Endothelial cell of umbilical vein (primary cell): ENCODE results near the gene AVPR2. TPM values are rescaled to one million over a fixed set of nuclear protein-coding genes. Genes with fewer than 3 reads are reported as not detected.
A peak's percentile ranks its signal among the peaks of the same experiment; 100 is the strongest.

Experiments used
- BruUV-seq: library from RNA; stranded (reverse); fragments of 400-500 nt; replicated peaks from 2 replicates; lab custom pipeline; 2021; lab: Mats Ljungman, UMichigan
- CTCF ChIA-PET: fragments of 300-600, 350-600 bp; sonication (Branson Sonifier 250); formaldehyde crosslinking; loops from one replicate; lab custom pipeline; 2021; ENCODE audit warnings: antibody characterized with exemption, inconsistent platforms; lab: Charles Lee
- POLR2A ChIA-PET: fragments of 300-600, 350-600 bp; sonication (Branson Sonifier 250); formaldehyde crosslinking; loops from one replicate; lab custom pipeline; 2021; ENCODE audit warnings: antibody characterized with exemption, inconsistent platforms; lab: Charles Lee
- DNase-seq: peaks from one replicate; pipeline ENCODE4 v3.0.0-alpha.2; 2011; ENCODE audit warnings: low read depth, low spot score
- FAIRE-seq: peaks from 2 replicates; lab custom pipeline; 2011; peaks lifted over from hg19 to GRCh38; lab: Jason Lieb, UNC
- H2AFZ ChIP-seq: 2 replicates; pipeline ENCODE4 v1.6.0; 2012; ENCODE audit warnings: low read depth, low read length, control low read depth, inconsistent platforms
- H3K27ac ChIP-seq: 2 replicates; pipeline ENCODE4 v1.5.1; 2011; ENCODE audit warnings: low read depth, mild to moderate bottlenecking, control low read depth, low read length, moderate library complexity; ENCODE audit not compliant: insufficient read depth
- H3K27me3 ChIP-seq, 2 experiments: 2 replicates each; pipeline versions ENCODE4 v1.6.0 to v1.6.1; 2011; ENCODE audit warnings: low read length in 2 of 2, mixed read lengths in 1 of 2; ENCODE audit not compliant: control insufficient read depth in 2 of 2, insufficient read depth in 2 of 2
- H3K36me3 ChIP-seq, 2 experiments: 2 replicates in 1 of 2; 3 replicates in 1 of 2; pipeline ENCODE4 v1.5.1; 2011; ENCODE audit warnings: low read length in 2 of 2, mild to moderate bottlenecking in 1 of 2, moderate library complexity in 1 of 2; ENCODE audit not compliant: control insufficient read depth in 2 of 2, insufficient read depth in 2 of 2; ENCODE audit errors: extremely low read depth in 1 of 2
- H3K4me1 ChIP-seq: 3 replicates; pipeline ENCODE4 v1.5.1; 2011; ENCODE audit warnings: mild to moderate bottlenecking, low read length; ENCODE audit not compliant: control insufficient read depth, insufficient read depth; ENCODE audit errors: extremely low read depth
- H3K4me2 ChIP-seq: 2 replicates; pipeline ENCODE4 v1.6.1; 2011; ENCODE audit warnings: low read length, control low read depth, mixed read lengths; ENCODE audit not compliant: insufficient read depth
- H3K4me3 ChIP-seq, 3 experiments: fragments of 200-600 bp in 1 of 3; sonication (generic), shearing (Covaris generic) in 1 of 3; replicated peaks in 1 of 3; 2 replicates each; pipeline ENCODE4 v1.5.1; 2011 to 2016; ENCODE audit warnings: control low read depth in 3 of 3, low read length in 3 of 3, mild to moderate bottlenecking in 2 of 3, inconsistent platforms in 1 of 3, low read depth in 1 of 3, moderate library complexity in 1 of 3; ENCODE audit not compliant: insufficient read depth in 1 of 3
- H3K79me2 ChIP-seq: 2 replicates; pipeline ENCODE4 v1.6.0; 2012; ENCODE audit warnings: low read length, inconsistent platforms; ENCODE audit not compliant: control insufficient read depth, insufficient read depth
- H3K9ac ChIP-seq: replicated peaks from 2 replicates; pipeline ENCODE3; 2011; ENCODE audit warnings: low read length, control low read depth; ENCODE audit not compliant: insufficient read depth; ENCODE audit errors: extremely low read depth
- H3K9me1 ChIP-seq: replicated peaks from 3 replicates; pipeline ENCODE4 v1.6.0; 2011; ENCODE audit warnings: mild to moderate bottlenecking, low read length; ENCODE audit not compliant: control insufficient read depth, insufficient read depth; ENCODE audit errors: extremely low read depth
- H3K9me3 ChIP-seq: replicated peaks from 2 replicates; pipeline ENCODE4 v1.5.1; 2012; ENCODE audit warnings: low read length, inconsistent platforms; ENCODE audit not compliant: control insufficient read depth, insufficient read depth
- H4K20me1 ChIP-seq: replicated peaks from 2 replicates; pipeline ENCODE3; 2011; ENCODE audit warnings: mild to moderate bottlenecking, low read length; ENCODE audit not compliant: control insufficient read depth, insufficient read depth; ENCODE audit errors: extremely low read depth
- FOS ChIP-seq: IDR thresholded peaks from 2 replicates; pipeline ENCODE4 v1.6.1; 2011; ENCODE audit warnings: mild to moderate bottlenecking, low read length, moderate library complexity, borderline replicate concordance; ENCODE audit not compliant: insufficient read depth
- GATA2 ChIP-seq: IDR thresholded peaks from 2 replicates; pipeline ENCODE4 v1.7.0; 2011; ENCODE audit warnings: low read depth, mild to moderate bottlenecking, moderate library complexity, mixed read lengths, low read length; ENCODE audit not compliant: insufficient read length, insufficient read depth
- MYC ChIP-seq: IDR thresholded peaks from one replicate; pipeline ENCODE4 v1.6.1; 2011; ENCODE audit warnings: mild to moderate bottlenecking, low read depth, low read length
- POLR2AphosphoS5 ChIP-seq: IDR thresholded peaks from 2 replicates; pipeline ENCODE4 v1.6.1; 2012; ENCODE audit warnings: low read depth, mild to moderate bottlenecking, control low read depth, low read length, moderate library complexity; ENCODE audit not compliant: insufficient read depth
- dilution Hi-C: fragments of 300-500 bp; cut with MboI; formaldehyde crosslinking; loops from one replicate; pipeline ENCODE4 v1.15.0; 2019; ENCODE audit warnings: low sequenced_read_pairs; ENCODE audit not compliant: extremely low pct_ligation_motif_present
- intact Hi-C: fragments of 100-400 bp; cut with micrococcal nuclease; formaldehyde crosslinking; loops from one replicate; pipeline ENCODE4 v1.10.0; 2022
- polyA plus RNA-seq, 4 experiments: library from polyadenylated mRNA; depleted of rRNA in 3 of 4; stranded (reverse) in 3 of 4; unstranded in 1 of 4; fragments of >200 nt; gene quantifications; 2 replicates each; pipeline versions ENCODE4 v1.2.1 to v1.2.3, GENCODE V29; 2011 to 2012; ENCODE audit warnings: missing spikeins in 1 of 4
- total RNA-seq: library from RNA; stranded (reverse); gene quantifications from 2 replicates; pipeline ENCODE4 v1.2.3, GENCODE V29; 2021
- TF ChIP-seq, protein P1 (sequence below), 2 donors: IDR thresholded peaks; 1 replicate in 1 of 2; 2 replicates in 1 of 2; pipeline ENCODE4 v1.5.1; 2011; ENCODE audit warnings: low read length in 2 of 2, mild to moderate bottlenecking in 2 of 2, moderate library complexity in 2 of 2, control low read depth in 1 of 2, inconsistent platforms in 1 of 2, low read depth in 1 of 2; ENCODE audit not compliant: insufficient read depth in 1 of 2; ENCODE audit errors: extremely low read depth in 1 of 2
- TF ChIP-seq, protein P2 (sequence below): IDR thresholded peaks from 2 replicates; pipeline ENCODE4 v1.6.1; 2011; ENCODE audit not compliant: insufficient read depth, insufficient read length

The AVPR2 gene
- total and polyA plus RNA-seq, 2 donors (not counting 3 experiments of a cell fraction or from before 2014, with no cell fraction given) = not detected

DNA sequence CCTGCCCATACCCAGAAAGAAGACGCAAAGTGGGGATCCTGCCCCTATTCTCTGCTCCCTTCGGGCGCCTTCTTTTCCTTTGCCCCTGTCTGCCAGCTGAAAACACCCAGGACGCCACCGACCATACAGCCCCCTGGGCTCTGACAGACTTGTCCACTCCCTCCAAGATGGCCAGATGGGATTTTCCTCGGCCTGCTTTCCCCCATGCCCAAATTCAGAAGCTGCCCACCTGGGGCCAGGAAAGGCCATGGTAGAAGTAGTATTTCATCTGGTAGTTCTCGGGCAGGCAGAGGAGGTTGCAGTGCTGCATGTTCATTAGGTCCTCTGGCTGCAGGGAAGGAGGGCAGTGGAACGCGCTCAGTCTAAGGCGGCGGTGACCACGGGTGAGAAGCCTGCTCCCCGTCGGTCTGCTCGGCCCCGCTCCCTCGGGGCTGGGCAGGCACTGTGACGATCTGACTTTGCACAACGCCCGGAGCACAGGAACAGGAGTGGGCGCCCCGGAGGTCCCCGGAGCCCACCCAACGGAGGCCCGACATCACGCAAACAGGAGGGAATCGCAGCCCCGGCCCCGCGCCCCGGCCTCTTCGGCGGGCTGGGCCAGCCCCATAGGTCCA lies 29.8 kb downstream of the AVPR2 start:
- no peak for TF ChIP-seq FOS
- no peak for TF ChIP-seq GATA2
- TF ChIP-seq MYC = no peak
- no peak for TF ChIP-seq POLR2AphosphoS5
- TF ChIP-seq, protein P1, sequence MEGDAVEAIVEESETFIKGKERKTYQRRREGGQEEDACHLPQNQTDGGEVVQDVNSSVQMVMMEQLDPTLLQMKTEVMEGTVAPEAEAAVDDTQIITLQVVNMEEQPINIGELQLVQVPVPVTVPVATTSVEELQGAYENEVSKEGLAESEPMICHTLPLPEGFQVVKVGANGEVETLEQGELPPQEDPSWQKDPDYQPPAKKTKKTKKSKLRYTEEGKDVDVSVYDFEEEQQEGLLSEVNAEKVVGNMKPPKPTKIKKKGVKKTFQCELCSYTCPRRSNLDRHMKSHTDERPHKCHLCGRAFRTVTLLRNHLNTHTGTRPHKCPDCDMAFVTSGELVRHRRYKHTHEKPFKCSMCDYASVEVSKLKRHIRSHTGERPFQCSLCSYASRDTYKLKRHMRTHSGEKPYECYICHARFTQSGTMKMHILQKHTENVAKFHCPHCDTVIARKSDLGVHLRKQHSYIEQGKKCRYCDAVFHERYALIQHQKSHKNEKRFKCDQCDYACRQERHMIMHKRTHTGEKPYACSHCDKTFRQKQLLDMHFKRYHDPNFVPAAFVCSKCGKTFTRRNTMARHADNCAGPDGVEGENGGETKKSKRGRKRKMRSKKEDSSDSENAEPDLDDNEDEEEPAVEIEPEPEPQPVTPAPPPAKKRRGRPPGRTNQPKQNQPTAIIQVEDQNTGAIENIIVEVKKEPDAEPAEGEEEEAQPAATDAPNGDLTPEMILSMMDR (IDR thresholded peaks at IDR 0.05; ENCODE audit: extremely low read depth in 1 of 2, insufficient read depth in 1 of 2, low read depth in 1 of 2, low read length in 2 of 2) = no peak
- TF ChIP-seq, protein P2, sequence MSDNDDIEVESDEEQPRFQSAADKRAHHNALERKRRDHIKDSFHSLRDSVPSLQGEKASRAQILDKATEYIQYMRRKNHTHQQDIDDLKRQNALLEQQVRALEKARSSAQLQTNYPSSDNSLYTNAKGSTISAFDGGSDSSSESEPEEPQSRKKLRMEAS = no peak
- Histone ChIP-seq H3K79me2 (peaks cover 28% of the 10 kb centered on the region), H3K4me1 (peaks cover 4% of the 10 kb centered on the region), H4K20me1 (no peaks in the 10 kb centered on the region), H2AFZ (no peak overlapping the region), H3K4me3 (peak overlapping the region; percentile 33 to 57 (median 39)), H3K9ac (peak overlapping the region; percentile 62), H3K27me3 (no peaks in the 10 kb centered on the region), H3K27ac (peak overlapping the region; percentile 44), H3K4me2 (peak overlapping the region; percentile 64), H3K9me3 (no peaks in the 10 kb centered on the region), H3K36me3 (peaks cover 0 to 14% of the 10 kb centered on the region in 2 experiments), H3K9me1 (no peaks in the 10 kb centered on the region)
- FAIRE-seq (peak; percentile 52), DNase-seq (no peak)
- dilution Hi-C loops (no loop called here), intact Hi-C loops (no loop called here)
- TSS peak; percentile 25 for BruUV-seq
- POLR2A ChIA-PET = no interaction called here
- CTCF ChIA-PET = interaction anchor here (3.4 to 3.5 kb wide), 2 partner anchors 10 to 14 kb away, joined by 29 to 30 read pairs; no protein-coding TSS in a partner anchor
